Inferior parietal cortex (tissue), 1 donor: ENCODE results near the gene SEC61A2.
"Not testable (repeated sequence)": the region's sequence is repeated elsewhere in the genome, so short reads cannot be mapped to it uniquely, and the experiment has no call there.

ENCODE experiments used
- DNase-seq: peaks from one replicate; pipeline ENCODE4 v3.0.0-alpha.2; 2016; ENCODE audit errors: extremely low spot score

SEC61A2 gene

DNA sequence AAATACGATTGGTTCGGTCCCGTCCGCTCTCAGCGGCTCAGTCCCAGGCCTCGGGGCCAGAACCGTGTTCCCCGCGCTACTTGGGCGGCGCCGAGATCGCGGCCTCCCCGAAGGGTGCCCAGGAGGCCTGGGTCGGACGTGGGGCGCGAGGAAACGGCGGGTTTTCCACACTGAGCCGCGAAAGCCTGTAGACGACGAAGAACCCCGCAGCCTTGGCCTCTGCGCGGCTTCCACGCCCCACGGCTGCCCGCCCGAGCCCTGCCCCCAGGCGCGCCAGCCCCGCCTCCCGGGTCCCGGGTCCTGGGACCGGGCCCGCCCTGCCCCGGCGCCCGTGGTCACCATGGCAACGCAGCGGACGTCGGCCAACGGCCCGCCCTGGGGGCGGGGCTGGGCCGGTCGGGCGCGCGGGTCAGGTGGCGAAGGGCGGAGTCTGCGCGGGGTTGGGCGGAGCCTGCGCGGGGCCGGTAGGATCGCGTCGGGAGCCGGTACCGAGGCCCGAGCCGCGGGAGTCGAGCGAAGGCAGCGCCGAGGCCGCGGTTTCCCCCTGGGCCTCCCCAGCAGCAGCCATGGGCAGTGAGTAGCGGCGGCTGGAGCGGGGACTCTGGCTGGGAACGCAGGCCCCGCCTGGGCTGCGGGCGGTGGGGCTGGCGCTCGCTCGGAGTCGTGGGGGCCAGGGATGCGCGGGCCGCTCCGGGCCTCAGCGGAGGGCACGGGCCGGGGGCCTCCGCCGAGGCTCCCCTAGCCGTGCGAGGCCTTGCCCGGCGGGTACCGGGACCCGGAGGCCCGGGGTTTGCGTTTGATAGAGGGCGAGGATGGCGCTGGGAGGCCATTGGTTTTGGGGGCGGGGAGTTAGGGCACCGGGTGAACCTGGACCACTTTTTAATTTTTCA, at the start of gene SEC61A2:
SEC61A2 (plus strand) TSS at position 456 of the 890 bp plus-strand sequence; CDS start at position 567, 111 bp downstream.
- peak; percentile 93 for DNase-seq

DNA sequence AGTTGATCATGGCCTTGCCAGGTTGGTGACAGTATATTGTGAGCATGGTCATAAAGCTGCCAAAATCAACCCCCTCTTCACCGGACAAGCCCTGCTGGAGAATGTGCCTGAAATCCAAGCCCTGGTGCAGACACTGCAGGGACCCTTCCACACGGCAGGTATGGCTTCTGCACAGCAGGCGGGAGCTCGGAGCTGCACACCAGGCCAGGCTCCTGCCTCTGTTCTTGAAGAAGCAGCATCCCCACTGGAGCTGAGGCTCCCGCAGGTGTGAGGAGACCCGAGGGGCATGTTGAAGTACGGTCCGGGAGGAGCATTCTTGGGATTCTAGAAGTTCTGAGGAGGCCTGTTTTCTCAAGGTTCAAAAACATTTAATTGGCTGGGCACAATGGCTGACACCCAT, 48.0 kb upstream of the SEC61A2 start:
- DNase-seq, result no peak

DNA sequence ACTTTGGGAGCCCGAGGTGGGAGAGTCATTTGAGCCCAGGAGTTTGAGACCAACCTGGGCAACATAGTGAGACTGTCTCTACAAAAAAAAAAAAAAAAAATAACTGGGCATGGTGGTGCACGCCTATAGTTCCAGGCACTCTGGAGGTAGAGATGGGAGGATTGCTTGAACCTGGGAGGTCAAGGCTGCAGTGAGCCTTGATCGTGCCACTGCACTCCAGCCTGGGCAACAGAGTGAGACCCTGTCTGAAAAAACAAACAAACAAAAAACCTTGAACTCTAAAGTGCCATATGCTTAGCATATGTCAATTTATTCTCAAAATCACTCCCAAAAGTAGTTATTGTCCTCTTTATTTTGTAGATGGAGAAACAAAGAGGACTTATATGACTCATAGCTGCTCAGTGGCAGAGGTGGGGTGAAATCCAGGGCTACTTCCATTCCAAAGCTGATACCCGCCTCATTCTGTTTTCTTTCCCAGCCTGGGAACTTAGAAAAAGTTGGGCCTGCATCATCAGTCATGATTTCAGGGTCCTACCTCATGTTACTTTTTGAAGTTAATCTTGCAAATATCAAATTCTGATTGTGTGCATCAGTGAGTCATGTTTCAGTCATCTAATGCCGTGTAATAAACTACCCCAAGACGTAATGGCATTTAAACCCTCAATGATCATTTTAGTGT, 47.5 kb upstream of the SEC61A2 start:
- DNase-seq, result no peak

DNA sequence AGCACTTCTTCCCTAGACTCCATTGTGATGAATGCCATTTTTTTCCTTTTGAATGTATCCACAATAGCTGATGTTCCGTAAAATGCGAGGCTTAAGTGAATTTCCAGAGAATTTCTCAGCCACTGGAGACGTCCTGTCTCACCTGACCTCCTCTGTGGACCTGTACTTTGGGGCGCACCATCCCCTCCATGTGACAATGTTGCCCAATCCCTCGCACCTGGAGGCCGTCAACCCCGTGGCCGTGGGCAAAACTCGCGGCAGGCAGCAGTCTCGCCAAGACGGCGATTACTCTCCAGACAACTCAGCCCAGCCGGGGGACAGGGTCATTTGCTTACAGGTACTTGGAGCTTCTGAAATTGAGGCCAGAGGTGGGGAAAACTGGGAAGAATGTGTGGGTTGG, 40.6 kb upstream of the SEC61A2 start:
- no peak for DNase-seq

DNA sequence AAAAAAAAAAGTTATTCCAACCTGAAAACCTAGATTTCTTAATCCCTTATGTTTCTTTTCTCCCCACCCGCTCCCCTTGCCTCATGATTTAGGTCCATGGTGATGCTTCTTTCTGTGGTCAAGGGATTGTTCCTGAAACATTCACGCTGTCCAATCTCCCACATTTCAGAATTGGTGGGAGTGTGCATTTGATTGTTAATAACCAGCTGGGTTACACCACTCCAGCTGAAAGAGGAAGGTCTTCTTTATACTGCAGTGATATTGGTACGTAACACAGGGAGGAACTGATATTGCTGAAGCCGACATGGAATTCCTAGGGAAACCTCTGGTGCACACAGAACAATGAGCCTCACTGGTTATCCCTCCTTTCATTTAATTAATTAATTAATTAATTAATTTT, 38.1 kb upstream of the SEC61A2 start:
- DNase-seq, result no peak

DNA sequence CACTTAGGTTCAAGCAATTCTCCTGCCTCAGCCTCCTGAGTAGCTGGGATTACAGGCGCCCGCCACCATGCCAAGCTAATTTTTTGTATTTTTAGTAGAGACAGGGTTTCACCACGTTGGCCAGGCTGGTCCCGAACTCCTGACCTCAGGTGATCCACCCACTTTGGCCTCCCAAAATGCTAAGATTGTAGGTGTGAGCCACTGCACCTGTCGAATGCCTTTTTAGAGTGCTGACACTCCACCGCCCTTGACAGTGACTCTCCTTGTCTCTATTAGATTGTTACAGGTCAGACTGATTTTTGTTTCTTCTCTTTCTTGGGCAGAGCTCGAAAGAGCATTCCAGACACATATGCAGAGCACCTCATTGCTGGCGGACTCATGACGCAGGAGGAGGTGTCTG, 32.1 kb upstream of the SEC61A2 start:
- not testable (repeated sequence) for DNase-seq

DNA sequence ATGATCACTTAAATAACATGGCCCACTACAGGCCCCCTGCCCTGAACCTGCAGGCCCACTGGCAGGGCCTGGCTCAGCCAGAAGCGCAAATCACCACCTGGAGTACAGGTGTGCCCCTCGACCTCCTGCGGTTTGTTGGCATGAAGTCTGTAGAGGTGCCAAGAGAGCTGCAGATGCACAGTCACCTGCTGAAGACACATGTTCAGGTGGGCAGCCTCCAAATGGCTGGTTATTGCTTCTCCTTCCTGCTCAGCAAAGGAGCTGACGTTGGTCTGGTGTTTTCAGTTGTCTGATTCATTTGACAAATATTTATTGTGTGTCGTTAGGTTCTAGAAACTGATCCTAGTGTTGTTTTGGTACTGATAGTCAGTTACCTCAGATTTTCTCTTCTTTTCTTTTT, 31.7 kb upstream of the SEC61A2 start:
- DNase-seq, result no peak

DNA sequence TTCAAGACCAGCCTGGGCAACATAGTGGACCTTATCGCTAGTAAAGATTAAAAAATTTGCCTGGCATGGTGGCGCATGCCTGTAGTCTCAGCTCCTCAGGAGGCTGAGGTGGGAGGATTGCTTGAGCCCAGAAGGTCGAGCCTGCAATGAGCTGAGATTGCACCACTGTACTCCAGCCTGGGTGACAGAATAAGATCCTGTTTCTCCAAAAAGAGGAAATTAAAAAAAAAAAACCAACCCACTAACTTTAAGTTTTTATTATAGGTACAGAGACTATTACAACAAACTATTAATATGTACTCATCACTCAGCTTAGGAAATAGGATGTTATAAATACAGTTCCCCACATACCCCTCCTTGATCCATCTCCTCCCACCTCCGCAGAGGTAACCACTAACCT, 30.5 kb upstream of the SEC61A2 start:
- no peak for DNase-seq

DNA sequence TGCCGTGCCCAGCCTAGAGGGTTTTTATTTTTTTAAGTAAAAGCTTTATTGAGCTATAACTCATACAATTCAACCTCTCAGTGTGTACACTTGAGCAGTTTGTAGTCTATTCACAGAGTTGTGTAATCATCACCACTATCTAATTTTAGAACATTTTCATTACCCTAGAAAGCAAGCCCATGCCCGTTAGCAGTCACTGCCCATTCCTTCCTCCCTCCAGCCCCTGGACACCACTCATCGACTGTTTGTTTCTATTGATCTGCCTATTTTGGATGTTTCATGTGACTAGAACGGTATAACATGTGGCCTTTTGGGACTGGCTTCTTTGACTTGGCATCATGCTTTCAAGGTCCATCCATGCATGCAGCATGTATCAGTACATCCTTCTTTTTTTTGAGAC, 25.7 kb upstream of the SEC61A2 start:
- no peak for DNase-seq

DNA sequence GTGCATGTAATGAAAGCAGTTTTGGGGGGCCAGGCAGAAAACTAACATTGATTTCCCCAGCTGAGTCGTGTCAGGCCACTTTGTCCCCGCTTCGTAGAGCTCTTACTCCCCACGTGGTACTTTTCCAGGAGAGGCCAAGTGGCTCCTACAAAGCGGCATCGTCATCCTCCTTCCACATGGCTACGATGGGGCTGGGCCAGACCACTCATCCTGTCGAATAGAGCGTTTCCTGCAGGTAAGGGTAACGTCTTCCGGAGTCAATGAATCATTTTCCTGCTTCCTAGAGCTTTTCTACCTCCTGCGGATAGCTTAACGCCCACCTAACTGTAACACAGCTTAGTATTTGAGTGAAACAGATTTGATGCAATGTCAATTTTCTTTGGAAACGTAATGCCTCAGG, 21.7 kb upstream of the SEC61A2 start:
- no peak for DNase-seq

DNA sequence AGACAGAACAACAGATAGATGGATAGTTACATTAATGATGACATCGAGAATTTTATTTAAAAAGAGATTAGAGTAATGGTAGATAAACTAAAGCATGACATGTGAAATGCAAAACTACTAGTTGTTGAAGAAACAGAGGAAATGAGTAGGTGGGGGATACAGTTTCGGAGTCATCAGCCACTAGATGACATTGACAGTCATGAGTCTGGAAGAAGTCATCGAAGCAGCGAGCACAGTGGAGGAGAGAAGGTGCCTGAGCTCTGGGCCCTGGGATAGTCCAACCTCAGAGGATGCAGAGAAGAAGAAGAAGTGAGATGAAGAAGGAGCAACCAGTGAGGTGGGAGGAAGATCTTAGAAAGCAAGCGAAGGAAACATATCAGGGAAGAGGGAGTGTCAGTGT, 20.2 kb upstream of the SEC61A2 start:
- no peak for DNase-seq

DNA sequence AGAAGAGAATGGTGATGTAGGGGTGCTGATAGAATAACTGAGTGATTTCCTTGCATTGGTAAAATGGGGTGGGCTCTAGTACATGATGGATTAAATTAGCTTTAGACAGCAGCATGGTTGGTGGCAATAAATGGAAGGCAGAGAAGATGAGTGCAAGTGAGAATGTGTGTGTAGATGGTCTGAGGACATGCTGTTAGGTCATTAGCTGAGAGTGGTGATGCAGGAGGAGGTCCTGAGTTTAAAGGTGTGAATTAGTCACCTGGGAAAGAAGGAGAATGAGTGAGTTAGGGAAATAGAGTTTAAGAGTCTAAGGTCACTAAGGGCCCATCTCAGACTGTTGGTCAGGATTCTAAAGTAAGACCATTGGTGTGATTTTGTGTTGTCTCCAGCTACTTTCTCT, 17.9 kb upstream of the SEC61A2 start:
- no peak for DNase-seq

DNA sequence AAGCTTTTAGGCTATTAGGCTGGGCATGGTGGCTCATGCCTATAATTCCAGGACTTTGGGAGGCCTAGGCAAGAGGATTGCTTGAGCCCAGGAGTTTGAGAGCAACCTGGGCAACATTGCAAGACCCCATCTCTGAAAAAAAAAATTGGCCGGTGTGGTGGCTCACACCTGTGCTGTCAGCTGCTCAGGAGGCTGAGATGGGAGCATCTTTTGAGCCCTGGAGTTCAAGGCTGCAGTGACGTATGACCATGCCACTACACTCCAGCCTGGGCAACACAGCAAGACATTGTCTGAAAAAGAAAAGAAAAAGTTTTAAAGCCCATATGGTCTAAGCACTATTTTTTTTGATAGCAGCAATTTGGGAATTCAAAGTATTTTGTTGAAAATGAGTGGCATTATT, 15.8 kb upstream of the SEC61A2 start:
- no peak for DNase-seq

DNA sequence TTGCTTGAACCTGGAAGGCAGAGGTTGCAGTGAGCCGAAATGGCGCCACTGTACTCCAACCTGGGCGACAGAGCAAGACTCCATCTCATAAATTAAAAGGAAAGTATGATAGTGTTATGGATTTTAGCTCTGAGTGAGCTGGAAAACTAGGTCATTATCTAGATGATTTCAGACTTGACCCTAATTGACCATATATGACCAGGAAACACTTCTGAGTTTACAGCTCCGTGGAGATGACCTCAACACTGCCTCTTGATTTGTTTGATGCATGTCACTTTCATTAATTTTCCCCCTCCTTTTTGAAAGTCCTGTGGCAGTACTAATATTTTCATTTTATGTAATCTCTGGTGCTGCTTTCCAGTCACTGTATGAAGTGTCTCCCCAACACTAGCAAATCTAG, 7.8 kb upstream of the SEC61A2 start:
- DNase-seq, result no peak

DNA sequence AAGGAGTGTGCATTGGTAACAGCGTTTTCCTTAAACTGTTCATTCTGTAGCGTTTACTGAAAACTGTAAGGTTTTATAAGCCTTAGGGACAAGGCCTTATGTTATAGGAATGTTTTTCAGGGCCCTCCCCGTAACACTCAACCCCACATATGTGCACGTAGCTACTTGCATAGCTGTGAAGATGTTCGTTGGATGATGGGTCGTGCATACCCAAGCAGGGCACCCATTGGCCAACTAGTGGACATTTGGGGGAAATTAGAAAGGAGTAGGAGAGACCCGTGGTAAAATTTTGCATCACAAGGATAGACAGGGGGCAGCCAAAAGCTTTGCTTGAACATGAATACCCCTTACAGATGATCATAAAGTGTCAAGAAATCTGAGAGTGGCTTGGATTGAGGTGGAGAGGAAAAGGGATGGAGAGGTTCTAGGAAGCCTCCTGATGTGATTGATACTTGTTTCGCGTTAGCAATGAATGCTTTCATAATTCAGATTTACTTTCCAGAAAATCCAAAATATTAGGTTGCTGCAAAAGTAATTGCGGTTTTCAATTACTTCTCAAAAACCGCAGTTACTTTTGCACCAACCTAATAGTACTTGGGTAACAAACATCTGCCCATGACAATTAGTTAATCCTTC, 878 bp downstream of the SEC61A2 start:
- peak; percentile 69 for DNase-seq

DNA sequence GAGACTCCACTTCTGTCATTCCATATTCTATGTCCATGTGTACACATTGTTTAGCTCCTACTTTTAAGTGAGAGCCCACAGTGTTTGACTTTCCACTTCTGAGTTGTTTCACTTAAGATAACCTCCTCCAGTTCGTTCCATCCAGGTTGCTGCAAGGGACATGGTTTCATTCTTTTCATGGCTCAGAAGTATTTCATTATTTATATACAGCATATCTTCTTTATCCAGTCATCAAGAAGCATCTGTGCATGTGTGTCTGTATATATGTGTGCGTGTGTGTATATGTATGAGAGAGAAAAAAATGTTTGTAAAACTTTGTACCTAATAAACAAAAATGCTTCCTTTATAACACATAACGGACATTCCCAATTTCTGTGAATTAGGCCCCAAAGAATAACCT, 6.2 kb downstream of the SEC61A2 start:
- no peak for DNase-seq

DNA sequence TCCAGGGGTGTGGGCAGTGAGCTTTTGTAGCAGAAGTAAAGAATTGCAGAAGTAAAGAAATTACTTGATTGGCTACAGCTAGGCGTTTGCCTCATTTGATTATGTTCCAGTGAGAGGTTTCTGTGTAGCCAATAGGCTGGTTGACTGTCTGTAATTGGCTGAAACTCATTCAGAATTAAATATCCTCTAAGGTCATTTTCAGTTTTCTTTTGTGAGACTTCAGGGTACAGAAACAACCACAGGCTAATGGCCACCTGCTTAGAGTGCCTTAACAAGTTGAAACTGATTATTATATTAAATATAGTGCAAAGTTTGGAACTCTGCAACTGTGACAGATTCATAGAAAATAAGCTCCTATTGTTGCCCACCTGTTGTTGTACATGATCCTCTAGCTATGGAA, 10.6 kb downstream of the SEC61A2 start:
- no peak for DNase-seq

DNA sequence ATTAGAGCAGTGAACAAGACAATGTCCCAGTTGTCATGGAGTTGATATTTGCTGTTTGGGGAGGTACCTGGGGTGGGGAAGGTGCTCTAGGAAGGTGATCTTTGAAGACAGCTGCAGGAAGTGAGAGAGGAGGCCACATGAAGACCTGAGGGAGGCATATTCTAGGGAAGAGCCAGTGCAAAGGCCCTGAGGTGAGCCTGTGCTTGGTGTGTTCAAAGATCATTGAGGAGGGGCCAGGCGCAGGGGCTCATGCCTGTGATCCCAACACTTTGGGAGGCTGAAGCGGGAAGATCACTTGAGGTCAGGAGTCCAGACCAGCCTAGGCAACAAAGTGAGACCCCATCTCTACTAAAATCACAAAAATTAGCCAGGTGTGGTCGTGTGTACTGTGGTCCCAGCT, 15.1 kb downstream of the SEC61A2 start:
- no peak for DNase-seq

DNA sequence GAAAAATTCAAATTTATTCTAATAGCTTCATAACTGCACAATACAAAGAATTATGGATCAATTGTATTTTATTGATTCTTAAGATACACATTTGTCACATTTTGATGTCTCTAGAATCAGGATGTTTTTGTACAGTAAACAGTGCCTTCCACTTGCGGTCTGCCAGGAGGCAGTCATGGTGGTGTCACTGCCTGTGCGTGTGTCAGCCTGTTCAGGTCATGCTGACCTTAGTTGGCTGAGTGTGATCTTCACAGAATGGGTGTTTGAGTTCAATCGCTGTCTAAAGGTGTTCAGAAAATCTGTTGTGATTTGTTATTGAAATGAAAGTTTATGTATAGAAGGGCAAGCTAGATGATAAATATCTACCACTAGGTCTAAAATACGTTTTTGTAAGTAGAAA, 20.7 kb downstream of the SEC61A2 start:
- DNase-seq, result no peak

DNA sequence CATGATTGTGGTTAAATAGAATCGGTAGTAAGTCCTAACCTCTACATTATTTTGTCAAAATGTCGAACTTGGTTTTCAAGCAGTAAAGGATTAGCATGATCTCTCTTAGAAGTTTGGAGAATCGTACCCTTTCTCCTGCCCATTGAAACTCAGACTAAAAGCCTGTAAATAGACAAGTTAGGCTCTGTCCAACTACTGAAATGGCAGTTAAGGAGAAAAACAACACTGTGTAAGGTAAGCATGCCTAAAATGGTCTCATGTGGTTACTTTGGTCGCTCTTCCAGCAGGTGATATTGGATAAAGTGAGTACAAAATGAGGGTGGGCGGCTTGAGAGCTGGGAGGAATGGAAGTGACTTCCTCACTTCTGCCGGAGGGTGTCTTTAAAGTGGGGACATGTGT, 25.0 kb downstream of the SEC61A2 start:
- no peak for DNase-seq

DNA sequence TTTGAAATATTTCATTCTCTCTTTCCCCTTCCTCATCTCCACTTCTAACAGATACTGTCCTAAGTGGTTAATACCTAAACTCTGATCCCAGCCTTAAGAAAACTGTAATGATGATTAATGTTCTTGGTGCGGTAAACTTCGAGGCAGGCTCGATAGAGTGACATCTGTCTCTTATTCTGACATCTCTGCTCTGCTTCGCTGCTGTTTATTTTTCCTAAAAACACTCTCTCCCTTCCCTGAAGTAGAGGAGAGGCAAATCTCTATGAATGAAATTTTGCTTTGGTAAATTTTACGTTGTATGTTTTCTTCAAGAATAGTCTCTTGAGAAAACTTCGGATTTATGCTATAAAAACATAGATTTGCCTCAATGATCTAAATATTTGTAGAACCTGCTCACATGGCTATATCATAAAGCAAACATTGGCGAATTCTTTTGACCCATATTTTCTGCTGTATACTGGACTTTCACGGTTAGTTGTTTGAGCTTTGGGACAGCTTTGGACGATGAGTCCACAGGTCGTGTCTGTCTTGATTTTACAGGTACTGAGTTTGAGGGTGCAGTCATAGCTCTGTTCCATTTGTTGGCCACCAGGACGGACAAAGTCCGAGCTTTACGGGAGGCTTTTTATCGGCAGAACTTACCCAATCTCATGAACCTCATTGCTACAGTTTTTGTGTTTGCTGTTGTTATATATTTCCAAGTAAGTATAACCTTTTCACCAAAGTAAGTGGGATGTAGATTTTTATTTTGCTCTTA, 27.1 kb downstream of the SEC61A2 start:
- no peak for DNase-seq

DNA sequence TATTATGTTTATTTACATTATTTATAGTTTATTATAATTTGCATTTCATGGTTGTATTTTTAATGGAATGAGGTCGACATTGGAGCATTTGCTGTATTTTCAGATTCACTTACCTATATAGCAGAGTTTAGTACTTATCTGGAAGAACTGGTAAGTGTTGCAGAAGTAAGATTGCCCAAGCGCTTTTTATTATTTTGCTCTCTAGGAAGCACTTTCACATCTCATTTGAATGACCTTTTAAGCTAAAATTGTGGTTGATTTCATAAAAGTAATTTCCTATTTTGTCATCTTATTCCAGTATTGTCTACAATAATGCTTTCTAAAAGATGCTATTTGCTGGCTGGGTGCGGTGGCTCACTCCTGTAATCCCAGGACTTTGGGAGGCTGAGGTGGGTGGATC, 28.6 kb downstream of the SEC61A2 start:
- DNase-seq, result no peak
